ENCODE results near the gene MXD1. TPM values are rescaled to one million over a fixed set of nuclear protein-coding genes. Genes with fewer than 3 reads are reported as not detected.
A peak's percentile ranks its signal among the peaks of the same experiment; 100 is the strongest.

MXD1 gene
- total and polyA plus RNA-seq, 9 of the 15 experiments (the other 6 are each of a cell fraction or from before 2014, with no cell fraction given) = 6.7 to 35.9 (median 11.0) TPM

DNA sequence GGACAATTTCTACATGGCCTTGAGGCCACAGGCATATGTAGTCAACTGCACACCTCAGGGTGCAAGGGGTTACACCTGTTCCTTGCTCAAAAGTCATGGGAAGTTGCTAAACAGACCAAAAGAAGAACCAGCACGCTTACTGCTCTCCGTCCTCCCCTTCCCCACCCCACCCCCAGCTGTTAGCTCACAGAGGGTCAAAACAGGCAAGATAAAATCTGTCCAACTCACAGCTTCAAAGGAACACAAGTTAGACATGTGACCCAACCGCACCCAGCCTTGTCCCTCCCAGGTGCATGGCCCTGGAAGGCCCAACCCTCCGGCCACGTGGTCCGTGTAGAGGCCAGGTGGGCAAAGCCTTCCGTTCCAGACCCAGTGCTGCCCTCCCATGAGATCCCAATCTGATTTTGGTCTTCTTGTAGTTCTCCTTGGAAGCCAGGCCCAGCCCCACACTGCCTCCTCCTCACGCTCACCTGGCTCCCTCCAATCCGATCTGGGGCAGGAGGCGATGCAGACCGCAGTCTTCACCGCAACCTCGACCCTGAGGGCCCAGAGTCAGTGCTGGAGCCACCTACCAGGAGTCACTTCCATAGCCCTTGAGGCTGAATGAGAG, 61.0 kb downstream of the MXD1 start (continued):
- TF ChIP-seq KLF13 (tag; IDR thresholded peaks at IDR 0.05; ENCODE audit: borderline replicate concordance, low read depth) = peak; percentile 90
- TF ChIP-seq CREB3 (tag; conservative IDR thresholded peaks at IDR 0.05; ENCODE audit: low read depth) = peak; percentile 94
- 0 out of 2 replicates have a peak, but pooled peaks have one; percentile 67 for TF ChIP-seq RNF219 (CRISPR knock-in tag; IDR thresholded peaks at IDR 0.05)
- no peak for TF ChIP-seq SP1 (CRISPR knock-in tag; IDR thresholded peaks at IDR 0.05)
- no peak for TF ChIP-seq ZNF408 (CRISPR knock-in tag; IDR thresholded peaks at IDR 0.05; ENCODE audit: low read depth)
- TF ChIP-seq ELF4 (CRISPR knock-in tag; IDR thresholded peaks at IDR 0.05) = no peak; the same call in 1 of the 2 replicates
- TF ChIP-seq PRMT5 (CRISPR knock-in tag; IDR thresholded peaks at IDR 0.05) = no peak
- TF ChIP-seq ZFP1 (CRISPR knock-in tag; IDR thresholded peaks at IDR 0.05) = no peak
- peak; percentile 17; the same call in 1 of the 2 replicates for TF ChIP-seq POLR2H (tag; IDR thresholded peaks at IDR 0.05; ENCODE audit: low read depth)
- TF ChIP-seq CHD2 (IDR thresholded peaks at IDR 0.05; ENCODE audit: low read depth, low read length) = 0 out of 2 replicates have a peak, but pooled peaks have one; percentile 22
- TF ChIP-seq ZNF133 (CRISPR knock-in tag; IDR thresholded peaks at IDR 0.05) = peak; percentile 81; the same call in 1 of the 2 replicates
- TF ChIP-seq MAX (CRISPR knock-in tag; IDR thresholded peaks at IDR 0.05) = peak; percentile 94
- TF ChIP-seq BRD4 (IDR thresholded peaks at IDR 0.05) = peak; percentile 89; the same call in 1 of the 2 replicates
- TF ChIP-seq ARID2 (IDR thresholded peaks at IDR 0.05) = 0 out of 2 replicates have a peak, but pooled peaks have one; percentile 5
- TF ChIP-seq, protein P1, sequence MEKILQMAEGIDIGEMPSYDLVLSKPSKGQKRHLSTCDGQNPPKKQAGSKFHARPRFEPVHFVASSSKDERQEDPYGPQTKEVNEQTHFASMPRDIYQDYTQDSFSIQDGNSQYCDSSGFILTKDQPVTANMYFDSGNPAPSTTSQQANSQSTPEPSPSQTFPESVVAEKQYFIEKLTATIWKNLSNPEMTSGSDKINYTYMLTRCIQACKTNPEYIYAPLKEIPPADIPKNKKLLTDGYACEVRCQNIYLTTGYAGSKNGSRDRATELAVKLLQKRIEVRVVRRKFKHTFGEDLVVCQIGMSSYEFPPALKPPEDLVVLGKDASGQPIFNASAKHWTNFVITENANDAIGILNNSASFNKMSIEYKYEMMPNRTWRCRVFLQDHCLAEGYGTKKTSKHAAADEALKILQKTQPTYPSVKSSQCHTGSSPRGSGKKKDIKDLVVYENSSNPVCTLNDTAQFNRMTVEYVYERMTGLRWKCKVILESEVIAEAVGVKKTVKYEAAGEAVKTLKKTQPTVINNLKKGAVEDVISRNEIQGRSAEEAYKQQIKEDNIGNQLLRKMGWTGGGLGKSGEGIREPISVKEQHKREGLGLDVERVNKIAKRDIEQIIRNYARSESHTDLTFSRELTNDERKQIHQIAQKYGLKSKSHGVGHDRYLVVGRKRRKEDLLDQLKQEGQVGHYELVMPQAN (IDR thresholded peaks at IDR 0.05; ENCODE audit: borderline replicate concordance) = no peak; the same call in 1 of the 2 replicates
- TF ChIP-seq DMBX1 (CRISPR knock-in tag; IDR thresholded peaks at IDR 0.05; ENCODE audit: borderline replicate concordance) = peak; percentile 95
- peak in 1 of 2 experiments; percentile 77 for TF ChIP-seq AFF1 (IDR thresholded peaks at IDR 0.05; ENCODE audit: low read depth in 1 of 2, partially characterized antibody in 2 of 2)

Measured in K562 (cell line).